Cardiac fibroblast (primary cell): ENCODE data around the gene RNU1-4.
"Not testable (repeated sequence)": the region's sequence is repeated elsewhere in the genome, so short reads cannot be mapped to it uniquely, and the experiment has no call there.

Source experiments
- DNase-seq, 2 donors: peaks; one replicate each; pipeline versions ENCODE4 v3.0.0 to v3.0.0-alpha.2; 2010; ENCODE audit warnings: low read depth in 2 of 2
- H3K4me3 ChIP-seq, 2 donors: replicated peaks in 1 of 2; 1 replicate in 1 of 2; 2 replicates in 1 of 2; pipeline ENCODE4 v1.5.1; 2011; ENCODE audit warnings: low read depth in 2 of 2, low read length in 2 of 2, mild to moderate bottlenecking in 2 of 2, moderate library complexity in 1 of 2

The RNU1-4 gene

DNA sequence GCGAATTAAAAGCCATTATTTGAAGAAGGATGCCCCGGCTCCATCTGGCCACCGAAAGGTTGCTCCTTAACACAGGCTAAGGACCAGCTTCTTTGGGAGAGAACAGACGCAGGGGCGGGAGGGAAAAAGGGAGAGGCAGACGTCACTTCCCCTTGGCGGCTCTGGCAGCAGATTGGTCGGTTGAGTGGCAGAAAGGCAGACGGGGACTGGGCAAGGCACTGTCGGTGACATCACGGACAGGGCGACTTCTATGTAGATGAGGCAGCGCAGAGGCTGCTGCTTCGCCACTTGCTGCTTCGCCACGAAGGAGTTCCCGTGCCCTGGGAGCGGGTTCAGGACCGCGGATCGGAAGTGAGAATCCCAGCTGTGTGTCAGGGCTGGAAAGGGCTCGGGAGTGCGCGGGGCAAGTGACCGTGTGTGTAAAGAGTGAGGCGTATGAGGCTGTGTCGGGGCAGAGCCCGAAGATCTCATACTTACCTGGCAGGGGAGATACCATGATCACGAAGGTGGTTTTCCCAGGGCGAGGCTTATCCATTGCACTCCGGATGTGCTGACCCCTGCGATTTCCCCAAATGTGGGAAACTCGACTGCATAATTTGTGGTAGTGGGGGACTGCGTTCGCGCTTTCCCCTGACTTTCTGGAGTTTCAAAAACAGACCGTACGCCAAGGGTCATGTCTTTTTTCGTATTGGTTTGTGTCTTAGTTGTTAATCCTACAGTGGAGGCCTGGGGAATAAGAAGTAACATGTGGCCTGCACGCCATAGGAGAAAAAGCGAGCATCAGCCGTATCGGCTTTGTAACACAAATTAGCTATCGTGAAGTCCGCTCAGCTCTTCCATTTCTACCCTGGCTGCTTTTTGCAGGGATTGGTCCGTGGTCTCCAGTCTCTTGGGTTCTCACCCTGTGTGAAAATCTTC lies at the start of gene RNU1-4:
Gene RNU1-4, plus strand, starts transcription at position 470 of the 918 bp plus-strand sequence.
- not testable (repeated sequence) for DNase-seq, H3K4me3 ChIP-seq

DNA sequence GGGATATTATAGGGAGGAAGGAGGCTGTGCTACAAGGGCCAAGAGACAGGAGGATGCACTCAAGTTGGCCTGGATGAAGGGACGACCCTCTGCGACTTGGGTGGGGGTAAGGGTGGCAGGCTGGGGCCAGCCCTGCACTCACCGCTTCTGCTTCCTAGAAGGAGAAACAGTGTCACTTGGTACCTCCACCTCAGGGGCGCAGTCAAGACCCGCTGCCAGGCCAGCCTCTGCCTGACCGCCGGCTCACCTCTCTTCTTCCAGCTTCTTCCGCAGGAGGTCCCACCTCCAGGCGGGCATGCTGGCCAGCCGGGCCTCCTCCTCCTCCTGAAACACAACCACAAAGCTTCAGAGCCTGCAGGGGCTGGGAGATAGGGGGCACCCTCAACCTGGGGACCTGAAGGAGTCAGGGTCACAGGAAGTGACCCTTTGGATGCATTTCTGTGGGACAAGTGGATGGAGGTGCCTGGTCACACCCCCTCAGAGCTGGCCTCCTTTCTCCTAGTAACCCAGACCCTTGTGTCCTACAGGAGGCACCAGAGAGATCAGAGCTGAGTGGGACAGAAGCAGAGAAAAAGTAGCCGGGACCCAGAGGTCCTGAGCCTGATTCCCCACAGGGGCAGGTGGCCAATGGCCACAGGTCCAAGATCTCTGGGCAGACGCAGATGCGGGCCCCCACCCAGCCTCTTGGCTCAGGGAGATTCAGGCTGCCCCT lies 49.2 kb upstream of the RNU1-4 start:
- not testable (repeated sequence) for DNase-seq

DNA sequence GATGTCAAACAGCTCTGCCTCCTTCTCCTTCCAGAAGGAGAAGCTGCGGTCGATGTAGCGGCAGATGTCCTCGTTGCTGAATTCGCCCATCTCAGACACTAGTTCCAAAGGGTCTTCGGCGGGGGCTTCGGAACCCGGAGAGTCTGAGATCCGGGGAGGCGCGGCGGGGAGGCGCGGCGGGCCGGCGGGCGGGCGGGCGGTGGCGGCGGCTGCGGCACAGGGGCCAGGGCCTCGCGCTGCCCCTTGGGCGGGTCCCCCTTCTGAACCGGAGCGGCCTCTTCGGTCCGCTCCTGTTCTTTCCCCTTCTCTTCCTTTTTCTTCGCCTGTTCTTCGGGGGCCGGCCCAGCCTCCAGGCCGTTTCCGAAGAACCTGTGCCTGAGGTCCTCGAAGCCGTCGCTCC lies 48.0 kb upstream of the RNU1-4 start:
- not testable (repeated sequence) for DNase-seq, H3K4me3 ChIP-seq

More for the DNA sequence above, 49.2 kb upstream of the RNU1-4 start:
- H3K4me3 ChIP-seq = not testable (repeated sequence)

DNA sequence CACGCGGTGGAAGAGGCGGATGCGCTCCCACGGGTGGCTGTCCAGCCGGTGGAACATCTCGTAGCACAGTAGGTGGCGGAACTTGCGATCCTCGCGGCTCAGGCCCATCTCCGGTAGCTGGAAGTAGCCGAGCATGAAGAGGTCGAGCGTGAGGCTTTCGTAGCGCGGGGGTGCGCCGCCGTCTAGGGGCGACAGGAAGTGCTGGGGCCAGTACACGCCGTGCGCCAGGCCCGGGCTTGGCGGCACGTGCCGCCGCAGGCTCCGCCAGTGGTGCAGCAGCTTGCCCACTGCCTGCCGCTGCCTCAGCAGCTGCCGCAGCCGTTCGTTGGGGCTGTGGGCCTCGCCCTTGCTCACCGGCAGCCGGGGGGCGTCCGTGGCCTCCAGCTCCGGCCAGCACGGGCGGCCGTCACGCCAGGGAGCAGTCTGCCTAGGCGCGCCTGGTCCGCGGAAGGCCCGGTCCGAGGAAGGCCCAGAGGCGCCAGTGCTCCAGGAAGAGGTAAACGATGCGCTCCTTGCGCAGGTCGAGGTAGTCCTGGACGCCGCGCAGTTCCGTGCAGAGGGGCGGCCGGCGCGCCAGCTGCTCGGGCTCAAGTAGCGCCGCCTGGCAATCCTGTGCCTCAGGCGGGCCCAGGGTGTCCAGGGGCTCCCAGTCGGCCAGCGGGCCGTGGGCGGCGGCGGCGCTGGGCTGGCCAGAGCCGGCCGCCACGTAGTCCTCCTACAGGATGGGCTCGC lies 47.4 kb upstream of the RNU1-4 start:
- DNase-seq, H3K4me3 ChIP-seq: not testable (repeated sequence)

DNA sequence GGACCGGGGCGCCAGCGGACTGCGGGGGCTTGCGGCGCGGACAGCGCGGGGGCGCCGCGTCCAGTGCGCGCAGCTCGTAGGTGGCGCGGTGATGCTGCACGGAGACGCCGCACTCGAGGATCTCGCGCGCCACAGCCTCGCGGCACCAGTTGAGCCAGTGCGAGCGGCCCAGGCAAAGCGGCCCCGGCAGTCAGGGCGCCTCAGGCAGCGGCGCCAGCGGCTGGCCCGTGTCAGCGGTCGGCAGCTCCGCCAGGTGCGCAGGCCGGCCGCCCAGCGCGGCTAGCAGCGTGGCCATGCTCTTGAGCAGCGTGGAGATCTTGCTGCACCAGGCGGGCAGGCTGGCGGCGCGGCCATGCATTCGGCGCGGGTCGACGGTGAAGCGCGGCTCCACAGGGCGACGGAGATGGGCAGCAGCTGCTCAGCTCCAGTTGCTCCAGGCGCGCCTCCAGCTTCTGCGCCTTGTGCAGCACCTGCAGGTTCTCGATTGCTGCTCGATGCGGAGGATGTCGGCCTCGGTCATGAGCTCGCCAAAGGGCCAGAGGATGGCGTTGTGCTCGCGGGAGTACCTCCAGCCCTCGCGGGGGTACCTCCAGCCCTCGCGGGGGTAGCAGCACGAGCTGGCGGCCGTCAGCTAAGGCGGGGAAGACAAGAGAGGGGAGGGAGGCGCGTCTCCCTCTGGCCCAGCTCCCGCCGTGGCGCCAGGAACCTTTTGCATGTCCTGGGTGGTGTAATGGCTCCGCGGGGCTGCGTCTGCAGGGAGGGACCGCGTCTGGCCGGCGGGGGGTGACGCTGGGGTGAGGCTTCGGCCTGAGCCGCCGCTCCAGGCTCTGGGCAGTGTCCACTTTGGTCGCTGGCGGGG lies 46.6 kb upstream of the RNU1-4 start:
- DNase-seq, H3K4me3 ChIP-seq: not testable (repeated sequence)

DNA sequence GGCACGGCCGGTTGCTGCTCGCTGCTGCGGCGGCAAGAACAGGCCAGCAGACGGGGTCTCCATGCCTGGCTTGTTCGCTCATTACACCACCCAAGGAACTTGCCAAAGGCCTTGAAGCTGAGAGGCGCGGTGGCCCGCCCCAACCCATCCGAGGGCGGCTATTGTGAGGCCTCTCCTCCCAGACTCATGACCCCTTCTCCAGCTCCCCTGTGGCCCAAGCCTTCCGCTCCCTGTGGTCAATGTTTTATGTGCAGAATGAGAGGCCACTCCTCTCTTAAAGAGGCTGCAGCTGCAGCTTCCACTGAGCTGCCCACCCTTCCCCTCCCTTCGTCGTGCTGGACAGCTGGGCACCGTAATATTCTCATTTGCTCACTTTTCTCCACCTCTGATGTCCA lies 46.0 kb upstream of the RNU1-4 start:
- not testable (repeated sequence) for H3K4me3 ChIP-seq, DNase-seq

DNA sequence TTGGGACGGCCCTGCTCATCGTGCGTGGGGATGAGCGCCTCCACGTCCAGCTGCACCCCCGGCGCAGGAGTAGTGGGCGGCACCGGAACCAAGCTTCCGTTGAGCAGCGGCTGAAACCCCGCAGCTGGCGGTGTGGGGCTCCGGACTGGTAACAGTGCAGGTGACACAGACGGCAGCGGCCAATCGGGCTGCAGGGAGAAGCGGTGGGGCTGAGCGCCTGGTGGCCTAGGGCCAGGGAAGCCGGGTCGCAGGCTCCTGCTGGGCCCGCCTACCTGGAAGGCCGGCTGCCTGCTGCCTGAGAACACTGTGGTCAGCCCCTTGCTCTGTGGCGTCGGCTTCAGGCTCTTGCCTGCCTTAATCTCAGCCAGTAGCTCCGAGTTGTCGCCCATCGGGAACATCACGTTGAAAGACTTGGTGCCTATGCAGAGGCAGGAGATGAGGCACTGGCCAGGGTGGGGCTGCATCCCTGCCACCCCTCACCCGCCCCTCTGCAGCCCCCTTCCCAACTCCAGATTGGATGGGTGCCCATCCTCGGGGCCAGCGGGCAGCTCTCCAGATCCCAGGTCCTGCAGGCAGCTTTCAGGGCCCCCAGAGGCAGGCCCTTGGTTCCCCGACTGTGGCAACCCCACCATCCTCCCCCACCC lies 43.7 kb upstream of the RNU1-4 start:
- not testable (repeated sequence) for DNase-seq, H3K4me3 ChIP-seq

DNA sequence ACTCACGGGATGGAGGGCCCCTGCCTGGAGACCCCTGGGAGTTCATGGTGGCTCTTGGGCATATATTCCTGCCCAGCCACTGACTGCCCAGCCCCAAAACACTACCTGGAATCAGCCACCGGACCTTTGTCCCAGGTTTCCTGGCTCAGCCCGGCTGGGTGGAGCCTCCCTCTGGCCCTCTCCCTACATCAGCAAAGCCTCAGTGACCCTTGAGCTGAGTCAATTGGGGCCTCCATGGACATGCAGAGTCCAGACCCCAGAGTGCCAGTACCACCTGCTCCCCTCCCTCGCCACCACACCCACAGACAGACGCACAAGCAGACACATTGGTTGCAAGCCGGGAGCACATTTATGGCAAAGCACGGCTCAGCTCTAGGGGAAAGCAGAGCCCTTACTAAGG lies 43.2 kb upstream of the RNU1-4 start:
- H3K4me3 ChIP-seq, DNase-seq: not testable (repeated sequence)

DNA sequence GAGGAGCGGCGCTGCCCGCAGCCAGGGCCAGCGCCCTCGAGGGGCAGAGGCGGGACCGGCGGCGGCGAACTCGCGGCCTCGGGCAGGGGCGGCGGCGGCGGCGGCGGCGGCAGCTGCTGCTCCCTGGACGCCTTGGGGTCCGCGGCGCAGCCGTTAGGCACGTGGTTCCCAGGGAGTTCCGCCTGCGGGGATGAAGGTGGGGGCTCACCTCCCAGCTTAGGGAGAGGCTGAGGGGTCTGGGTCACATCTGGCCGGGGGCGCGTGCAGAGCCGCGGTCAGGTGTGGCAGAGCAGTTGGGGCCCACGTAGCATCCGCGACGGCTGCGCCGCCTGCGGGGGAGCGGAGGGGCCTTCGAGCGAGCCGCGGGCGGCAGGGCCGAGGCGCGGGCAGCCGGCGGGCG lies 40.9 kb upstream of the RNU1-4 start:
- not testable (repeated sequence) for DNase-seq, H3K4me3 ChIP-seq

DNA sequence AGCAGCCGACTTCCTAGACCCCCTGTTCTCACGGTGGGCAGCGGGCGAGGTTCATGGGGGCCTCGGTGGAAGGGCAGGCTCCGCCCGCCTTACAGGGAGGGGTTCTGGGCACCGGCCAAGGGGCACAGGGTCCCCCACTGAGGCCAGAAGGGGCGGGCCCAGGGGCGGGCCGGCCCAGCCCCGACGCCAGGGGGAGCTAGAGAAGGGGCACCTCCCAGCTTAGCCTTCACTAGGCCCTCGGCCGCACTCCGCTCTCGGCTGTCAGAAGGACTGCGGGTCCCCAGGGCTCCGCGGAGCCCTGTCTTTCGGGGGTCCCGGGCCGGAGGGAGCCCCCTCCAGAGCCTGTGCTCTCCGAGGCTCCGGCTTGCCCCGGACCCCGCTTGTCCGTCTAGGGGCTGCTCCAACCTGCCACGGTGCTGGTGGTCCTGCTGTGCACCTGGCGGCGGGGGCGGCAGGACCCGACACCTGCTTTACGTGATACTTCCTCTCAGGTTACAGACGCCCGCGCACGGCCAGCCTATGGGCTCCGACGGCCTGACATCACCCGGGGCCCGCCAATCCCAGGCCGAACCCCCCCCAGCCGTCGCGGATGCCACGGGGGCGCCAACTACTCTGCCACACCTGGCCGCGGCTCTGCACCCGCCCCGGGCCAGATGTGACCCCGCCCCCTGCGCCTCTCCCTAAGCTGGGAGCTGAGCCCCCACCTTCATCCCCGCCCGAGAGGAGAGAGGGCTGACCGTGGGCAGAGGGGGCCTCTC lies 40.0 kb upstream of the RNU1-4 start:
- H3K4me3 ChIP-seq, DNase-seq: not testable (repeated sequence)

DNA sequence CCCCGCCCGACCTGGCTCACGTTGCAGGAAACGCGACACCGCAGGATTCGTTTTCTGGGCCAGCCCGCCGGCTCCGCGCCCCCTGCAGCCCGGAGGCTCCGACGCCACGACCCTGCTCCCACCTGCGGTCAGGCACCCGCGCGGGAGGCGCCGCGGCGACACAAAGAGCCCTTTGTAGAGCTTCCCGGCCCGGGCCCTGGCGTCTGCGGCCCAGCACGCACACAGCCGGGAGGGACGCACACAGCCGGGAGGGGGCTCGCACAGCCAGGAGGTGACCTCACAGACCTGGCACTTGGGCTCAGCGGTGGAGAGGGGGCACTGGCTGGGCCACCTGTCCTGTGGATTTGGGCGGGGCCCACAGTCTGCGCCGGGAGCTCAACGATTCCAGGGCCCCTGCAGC lies 39.1 kb upstream of the RNU1-4 start:
- DNase-seq, H3K4me3 ChIP-seq: not testable (repeated sequence)

DNA sequence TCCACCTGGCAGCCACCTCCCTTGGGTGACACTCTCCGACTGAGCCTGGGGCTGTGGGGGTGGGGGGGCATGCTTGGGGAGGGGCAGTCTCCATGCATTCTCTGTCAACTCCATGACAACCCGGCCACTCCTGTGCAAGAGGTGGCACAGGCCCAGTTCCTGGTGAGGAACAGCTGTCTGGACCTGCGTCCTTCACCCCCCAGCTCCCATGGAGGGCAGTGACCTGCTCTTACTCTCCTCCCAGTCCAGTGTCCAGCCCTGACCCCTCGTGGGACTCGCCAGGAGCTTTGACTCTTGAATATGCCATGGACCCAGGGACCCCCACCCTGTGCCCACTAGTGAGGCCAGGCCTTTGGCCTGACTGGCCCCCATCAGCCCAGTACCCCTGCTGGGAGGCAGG lies 38.0 kb upstream of the RNU1-4 start:
- H3K4me3 ChIP-seq, DNase-seq: not testable (repeated sequence)

DNA sequence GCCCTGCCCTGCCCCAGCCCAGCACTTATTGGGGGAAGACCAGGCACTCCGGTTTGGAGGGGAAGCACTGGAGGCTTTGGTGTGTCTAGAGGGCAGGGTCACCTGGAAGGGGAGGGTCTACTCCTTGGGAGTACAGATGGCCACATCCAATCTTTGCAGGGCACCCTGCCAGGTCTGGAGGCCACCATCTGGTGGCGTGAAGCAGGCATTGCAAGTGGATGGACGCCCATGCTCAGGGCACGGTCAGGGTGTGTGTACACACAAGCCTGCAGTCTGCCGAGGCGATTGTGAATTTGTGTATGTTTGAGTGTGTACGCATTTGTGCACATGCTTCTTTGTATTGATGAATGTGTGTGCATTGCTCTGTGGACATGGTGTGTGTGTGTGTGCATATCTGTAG lies 37.2 kb upstream of the RNU1-4 start:
- not testable (repeated sequence) for H3K4me3 ChIP-seq

DNA sequence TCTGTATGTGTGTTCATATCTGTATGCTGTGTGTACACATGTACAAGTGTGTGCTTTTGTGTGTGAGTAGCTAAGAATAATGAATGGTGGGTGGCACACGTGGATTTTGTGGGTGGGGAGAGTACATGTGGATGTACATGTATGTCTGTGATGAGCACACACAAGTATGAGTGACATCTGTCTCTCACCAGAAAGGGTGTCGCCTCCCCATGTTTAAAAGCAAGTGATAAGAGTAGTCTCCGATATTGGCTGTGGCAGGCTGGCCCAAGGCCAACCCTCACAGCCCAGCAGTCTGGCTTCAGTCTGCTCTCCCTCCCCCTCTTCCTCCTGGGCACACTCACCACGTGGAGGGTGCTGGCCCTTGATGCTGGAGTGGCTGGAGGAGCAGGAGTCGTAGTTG lies 36.7 kb upstream of the RNU1-4 start:
- H3K4me3 ChIP-seq, DNase-seq: not testable (repeated sequence)

More for the DNA sequence above, 37.2 kb upstream of the RNU1-4 start:
- not testable (repeated sequence) for DNase-seq

DNA sequence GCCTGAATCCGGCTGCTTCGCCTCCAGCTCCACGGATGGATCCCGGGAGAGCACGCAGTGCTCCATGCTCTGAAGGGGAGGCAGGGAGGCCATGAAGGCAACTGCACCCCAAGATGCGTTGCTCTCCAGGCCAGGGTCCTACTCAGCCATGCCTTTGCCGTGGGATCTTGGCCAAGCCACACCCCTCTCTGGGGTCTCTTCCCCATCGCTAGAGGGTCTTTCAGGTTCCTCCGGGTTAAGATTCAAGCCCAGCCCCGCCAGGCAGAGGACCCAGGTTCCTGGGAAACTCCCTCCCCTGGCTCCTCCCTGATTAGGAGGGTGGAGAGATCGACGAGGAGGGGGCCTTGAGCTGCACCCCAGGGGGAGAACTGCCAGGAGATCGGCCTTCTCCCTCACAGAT lies 36.2 kb upstream of the RNU1-4 start:
- not testable (repeated sequence) for DNase-seq, H3K4me3 ChIP-seq

DNA sequence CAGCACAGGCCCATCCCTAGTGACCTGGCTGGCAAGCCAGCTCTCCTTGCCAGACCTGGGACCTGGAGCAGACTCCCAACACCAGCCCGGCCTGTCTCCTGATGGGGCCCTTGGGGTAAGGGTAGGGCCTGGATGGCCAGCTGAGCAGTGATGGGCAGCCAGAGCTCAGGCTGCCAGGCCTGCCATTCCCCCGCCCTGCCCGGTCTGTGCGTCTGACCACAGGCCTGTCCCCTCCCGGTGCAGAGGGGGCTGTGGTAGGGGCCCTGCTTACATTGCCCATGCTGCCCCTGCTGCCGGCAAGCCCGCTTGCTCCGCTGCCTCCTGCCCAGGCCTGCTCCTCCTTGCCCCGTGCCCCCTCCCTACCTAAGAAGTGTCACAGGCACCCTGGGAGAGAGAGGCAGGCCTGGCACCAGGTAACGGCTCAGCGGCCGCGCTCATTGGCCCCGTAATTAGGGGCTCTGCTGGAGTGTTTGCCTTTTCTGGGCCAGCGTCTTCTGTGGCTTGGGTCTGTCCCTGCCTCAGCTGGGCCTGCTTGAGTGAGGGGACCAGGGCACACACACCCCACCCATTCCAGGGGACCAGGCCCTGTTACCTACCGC lies 35.7 kb upstream of the RNU1-4 start:
- not testable (repeated sequence) for H3K4me3 ChIP-seq, DNase-seq
